ENCODE measurements around the gene LAMA2. TPM values are rescaled to one million over a fixed set of nuclear protein-coding genes. Genes with fewer than 3 reads are reported as not detected.

Gene LAMA2, protein sequence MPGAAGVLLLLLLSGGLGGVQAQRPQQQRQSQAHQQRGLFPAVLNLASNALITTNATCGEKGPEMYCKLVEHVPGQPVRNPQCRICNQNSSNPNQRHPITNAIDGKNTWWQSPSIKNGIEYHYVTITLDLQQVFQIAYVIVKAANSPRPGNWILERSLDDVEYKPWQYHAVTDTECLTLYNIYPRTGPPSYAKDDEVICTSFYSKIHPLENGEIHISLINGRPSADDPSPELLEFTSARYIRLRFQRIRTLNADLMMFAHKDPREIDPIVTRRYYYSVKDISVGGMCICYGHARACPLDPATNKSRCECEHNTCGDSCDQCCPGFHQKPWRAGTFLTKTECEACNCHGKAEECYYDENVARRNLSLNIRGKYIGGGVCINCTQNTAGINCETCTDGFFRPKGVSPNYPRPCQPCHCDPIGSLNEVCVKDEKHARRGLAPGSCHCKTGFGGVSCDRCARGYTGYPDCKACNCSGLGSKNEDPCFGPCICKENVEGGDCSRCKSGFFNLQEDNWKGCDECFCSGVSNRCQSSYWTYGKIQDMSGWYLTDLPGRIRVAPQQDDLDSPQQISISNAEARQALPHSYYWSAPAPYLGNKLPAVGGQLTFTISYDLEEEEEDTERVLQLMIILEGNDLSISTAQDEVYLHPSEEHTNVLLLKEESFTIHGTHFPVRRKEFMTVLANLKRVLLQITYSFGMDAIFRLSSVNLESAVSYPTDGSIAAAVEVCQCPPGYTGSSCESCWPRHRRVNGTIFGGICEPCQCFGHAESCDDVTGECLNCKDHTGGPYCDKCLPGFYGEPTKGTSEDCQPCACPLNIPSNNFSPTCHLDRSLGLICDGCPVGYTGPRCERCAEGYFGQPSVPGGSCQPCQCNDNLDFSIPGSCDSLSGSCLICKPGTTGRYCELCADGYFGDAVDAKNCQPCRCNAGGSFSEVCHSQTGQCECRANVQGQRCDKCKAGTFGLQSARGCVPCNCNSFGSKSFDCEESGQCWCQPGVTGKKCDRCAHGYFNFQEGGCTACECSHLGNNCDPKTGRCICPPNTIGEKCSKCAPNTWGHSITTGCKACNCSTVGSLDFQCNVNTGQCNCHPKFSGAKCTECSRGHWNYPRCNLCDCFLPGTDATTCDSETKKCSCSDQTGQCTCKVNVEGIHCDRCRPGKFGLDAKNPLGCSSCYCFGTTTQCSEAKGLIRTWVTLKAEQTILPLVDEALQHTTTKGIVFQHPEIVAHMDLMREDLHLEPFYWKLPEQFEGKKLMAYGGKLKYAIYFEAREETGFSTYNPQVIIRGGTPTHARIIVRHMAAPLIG (N-terminal part only)
- total RNA-seq (2021; ENCODE audit: unreplicated experiment) (8.2 TPM), Bru-seq, nascent RNA (percentile 27 among the genes with signal in this experiment), BruChase-seq, experiment 1, labeled RNA remaining after a 6-hour chase (percentile 16 among the genes with signal in this experiment), BruChase-seq, experiment 2, labeled RNA remaining after a 2-hour chase (percentile 18 among the genes with signal in this experiment)
- polyA plus RNA-seq (2012), result 2.3 and 3.4 TPM in 2 replicates
- long read RNA-seq, partial matches to known transcripts, result 2 of 10 reads
- long read RNA-seq, other reads (novel, unspliced or antisense), result 8 of 10 reads

DNA sequence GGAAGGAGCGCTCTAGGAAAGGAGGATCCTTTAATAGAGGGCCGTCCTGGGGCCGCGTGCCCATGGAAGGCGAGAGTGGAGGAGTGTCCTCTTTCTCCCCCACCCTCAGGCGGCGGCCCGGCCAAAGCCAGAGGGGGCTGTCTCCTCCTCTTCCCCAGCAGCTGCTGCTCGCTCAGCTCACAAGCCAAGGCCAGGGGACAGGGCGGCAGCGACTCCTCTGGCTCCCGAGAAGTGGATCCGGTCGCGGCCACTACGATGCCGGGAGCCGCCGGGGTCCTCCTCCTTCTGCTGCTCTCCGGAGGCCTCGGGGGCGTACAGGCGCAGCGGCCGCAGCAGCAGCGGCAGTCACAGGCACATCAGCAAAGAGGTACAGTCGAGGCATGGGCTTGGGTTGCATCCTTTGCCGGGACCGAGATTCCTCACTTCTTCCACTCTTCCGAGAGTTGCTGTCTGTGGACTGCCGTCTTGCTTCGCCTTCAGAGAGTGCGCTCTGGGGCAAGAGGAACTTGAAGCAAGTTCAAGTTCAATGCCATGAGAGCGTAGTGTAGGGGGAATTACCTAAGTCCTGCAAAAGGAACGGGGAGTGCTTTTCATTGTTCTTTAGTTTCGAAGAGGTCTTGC, at the start of gene LAMA2:
TSS of gene LAMA2 (plus strand) at position 148 of the 621 bp plus-strand sequence. CDS start at position 256, 108 bp downstream.
- no TSS peak for BruUV-seq (replicated peaks)
- no peak for ATAC-seq
- H3K9ac ChIP-seq (ENCODE audit: low read length), result no peak within 1 kb of the TSS
- no peak for DNase-seq (ENCODE audit: low read depth, low spot score)
- no peaks in the 10 kb centered on the region for H3K79me2 ChIP-seq (ENCODE audit: insufficient read depth, low read length)
- ChIA-PET CTCF (no interaction called here), POLR2A (no interaction called here), RAD21 (ENCODE audit: low non-redundant PET in 1 of 2, low total read pairs in 2 of 2, uncharacterized antibody in 2 of 2, unreplicated experiment in 2 of 2) (no interaction called here)
- H3K9me2 ChIP-seq (ENCODE audit: insufficient read depth), result 0 out of 2 replicates have a peak, but pooled peaks cover 1% of the 10 kb centered on the region
- no peaks in the 10 kb centered on the region for H3K4me1 ChIP-seq (ENCODE audit: control insufficient read depth in 1 of 2, insufficient read depth in 2 of 2, low read length in 2 of 2)
- intact Hi-C loops (cut with micrococcal nuclease), result no loop called here
- H3K36me3 ChIP-seq (ENCODE audit: control insufficient read depth in 1 of 2, insufficient read depth in 2 of 2, low read length in 2 of 2), result no peaks in the 10 kb centered on the region
- H4K20me1 ChIP-seq (ENCODE audit: insufficient read depth), result no peaks in the 10 kb centered on the region
- no peak within 1 kb of the TSS for H2AFZ ChIP-seq (ENCODE audit: low read depth, low read length, poor library complexity, severe bottlenecking)
- H3K27me3 ChIP-seq (ENCODE audit: insufficient read depth, low read length), result no peaks in the 10 kb centered on the region
- H3K4me3 ChIP-seq (replicated peaks in 1 of 2; ENCODE audit: low read depth in 1 of 2, low read length in 2 of 2), result no peak within 1 kb of the TSS
- no peaks in the 10 kb centered on the region for H3K9me3 ChIP-seq (ENCODE audit: control insufficient read depth in 1 of 2, insufficient read depth in 1 of 2, low read depth in 1 of 2, low read length in 2 of 2)
- no peak within 1 kb of the TSS for H3K27ac ChIP-seq (ENCODE audit: low read depth, low read length)
- H3K4me2 ChIP-seq (ENCODE audit: low read length), result no peak within 1 kb of the TSS
- TF ChIP-seq ELF1 (IDR thresholded peaks at IDR 0.05; ENCODE audit: borderline replicate concordance, low read depth) (no peak), RAD21 (IDR thresholded peaks at IDR 0.05; ENCODE audit: low read depth) (no peak), CBX3 (IDR thresholded peaks at IDR 0.05; ENCODE audit: low read depth) (no peak), CEBPB (IDR thresholded peaks at IDR 0.05; ENCODE audit: low read depth) (no peak), ZFX (IDR thresholded peaks at IDR 0.05) (no peak), YY1 (IDR thresholded peaks at IDR 0.05; ENCODE audit: extremely low read depth, insufficient replicate concordance, low read depth, low read length) (no peak), JUND (IDR thresholded peaks at IDR 0.05) (no peak), TCF7L2 (IDR thresholded peaks at IDR 0.05; ENCODE audit: borderline replicate concordance, extremely low read depth, insufficient read depth, insufficient read length) (no peak), EZH2phosphoT487 (IDR thresholded peaks at IDR 0.05; ENCODE audit: borderline replicate concordance) (no peak), FOSL1 (IDR thresholded peaks at IDR 0.05; ENCODE audit: low read depth) (no peak), POLR2A (IDR thresholded peaks at IDR 0.05; ENCODE audit: borderline replicate concordance, extremely low read depth, insufficient read depth, insufficient read length) (no peak), POLR2AphosphoS5 (IDR thresholded peaks at IDR 0.05; ENCODE audit: low read depth, low read length) (no peak)
- TF ChIP-seq, protein P1, sequence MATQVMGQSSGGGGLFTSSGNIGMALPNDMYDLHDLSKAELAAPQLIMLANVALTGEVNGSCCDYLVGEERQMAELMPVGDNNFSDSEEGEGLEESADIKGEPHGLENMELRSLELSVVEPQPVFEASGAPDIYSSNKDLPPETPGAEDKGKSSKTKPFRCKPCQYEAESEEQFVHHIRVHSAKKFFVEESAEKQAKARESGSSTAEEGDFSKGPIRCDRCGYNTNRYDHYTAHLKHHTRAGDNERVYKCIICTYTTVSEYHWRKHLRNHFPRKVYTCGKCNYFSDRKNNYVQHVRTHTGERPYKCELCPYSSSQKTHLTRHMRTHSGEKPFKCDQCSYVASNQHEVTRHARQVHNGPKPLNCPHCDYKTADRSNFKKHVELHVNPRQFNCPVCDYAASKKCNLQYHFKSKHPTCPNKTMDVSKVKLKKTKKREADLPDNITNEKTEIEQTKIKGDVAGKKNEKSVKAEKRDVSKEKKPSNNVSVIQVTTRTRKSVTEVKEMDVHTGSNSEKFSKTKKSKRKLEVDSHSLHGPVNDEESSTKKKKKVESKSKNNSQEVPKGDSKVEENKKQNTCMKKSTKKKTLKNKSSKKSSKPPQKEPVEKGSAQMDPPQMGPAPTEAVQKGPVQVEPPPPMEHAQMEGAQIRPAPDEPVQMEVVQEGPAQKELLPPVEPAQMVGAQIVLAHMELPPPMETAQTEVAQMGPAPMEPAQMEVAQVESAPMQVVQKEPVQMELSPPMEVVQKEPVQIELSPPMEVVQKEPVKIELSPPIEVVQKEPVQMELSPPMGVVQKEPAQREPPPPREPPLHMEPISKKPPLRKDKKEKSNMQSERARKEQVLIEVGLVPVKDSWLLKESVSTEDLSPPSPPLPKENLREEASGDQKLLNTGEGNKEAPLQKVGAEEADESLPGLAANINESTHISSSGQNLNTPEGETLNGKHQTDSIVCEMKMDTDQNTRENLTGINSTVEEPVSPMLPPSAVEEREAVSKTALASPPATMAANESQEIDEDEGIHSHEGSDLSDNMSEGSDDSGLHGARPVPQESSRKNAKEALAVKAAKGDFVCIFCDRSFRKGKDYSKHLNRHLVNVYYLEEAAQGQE (IDR thresholded peaks at IDR 0.05; ENCODE audit: low read depth), result no peak
- TF ChIP-seq, protein P2, sequence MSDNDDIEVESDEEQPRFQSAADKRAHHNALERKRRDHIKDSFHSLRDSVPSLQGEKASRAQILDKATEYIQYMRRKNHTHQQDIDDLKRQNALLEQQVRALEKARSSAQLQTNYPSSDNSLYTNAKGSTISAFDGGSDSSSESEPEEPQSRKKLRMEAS (IDR thresholded peaks at IDR 0.05), result no peak
- TF ChIP-seq, protein P3, sequence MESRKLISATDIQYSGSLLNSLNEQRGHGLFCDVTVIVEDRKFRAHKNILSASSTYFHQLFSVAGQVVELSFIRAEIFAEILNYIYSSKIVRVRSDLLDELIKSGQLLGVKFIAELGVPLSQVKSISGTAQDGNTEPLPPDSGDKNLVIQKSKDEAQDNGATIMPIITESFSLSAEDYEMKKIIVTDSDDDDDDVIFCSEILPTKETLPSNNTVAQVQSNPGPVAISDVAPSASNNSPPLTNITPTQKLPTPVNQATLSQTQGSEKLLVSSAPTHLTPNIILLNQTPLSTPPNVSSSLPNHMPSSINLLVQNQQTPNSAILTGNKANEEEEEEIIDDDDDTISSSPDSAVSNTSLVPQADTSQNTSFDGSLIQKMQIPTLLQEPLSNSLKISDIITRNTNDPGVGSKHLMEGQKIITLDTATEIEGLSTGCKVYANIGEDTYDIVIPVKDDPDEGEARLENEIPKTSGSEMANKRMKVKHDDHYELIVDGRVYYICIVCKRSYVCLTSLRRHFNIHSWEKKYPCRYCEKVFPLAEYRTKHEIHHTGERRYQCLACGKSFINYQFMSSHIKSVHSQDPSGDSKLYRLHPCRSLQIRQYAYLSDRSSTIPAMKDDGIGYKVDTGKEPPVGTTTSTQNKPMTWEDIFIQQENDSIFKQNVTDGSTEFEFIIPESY (IDR thresholded peaks at IDR 0.05; ENCODE audit: extremely low read depth, insufficient replicate concordance, low read length), result no peak
